ENCODE data around the gene PTPRD. TPM values are rescaled to one million over a fixed set of nuclear protein-coding genes. Genes with fewer than 3 reads are reported as not detected.

PTPRD gene
- total RNA-seq, 1 experiment from 2014 or later = 69.6 TPM

- TF ChIP-seq NFYB (CRISPR knock-in tag; conservative IDR thresholded peaks at IDR 0.05; ENCODE audit: low read depth) = no peak
- TF ChIP-seq ERG (CRISPR knock-in tag; IDR thresholded peaks at IDR 0.05) = no peak
- TF ChIP-seq TEAD1 (CRISPR knock-in tag; IDR thresholded peaks at IDR 0.05) = no peak
- no peak for TF ChIP-seq RELA (CRISPR knock-in tag; IDR thresholded peaks at IDR 0.05; ENCODE audit: borderline replicate concordance)
- TF ChIP-seq TEAD4 (CRISPR knock-in tag; IDR thresholded peaks at IDR 0.05) = no peak
- TF ChIP-seq MXD4 (CRISPR knock-in tag; IDR thresholded peaks at IDR 0.05; ENCODE audit: borderline replicate concordance) = no peak
- no peak for TF ChIP-seq SMAD4 (CRISPR knock-in tag; IDR thresholded peaks at IDR 0.05)
- no peak for TF ChIP-seq ZNF263 (CRISPR knock-in tag; IDR thresholded peaks at IDR 0.05; ENCODE audit: low read depth)
- TF ChIP-seq, protein P1, sequence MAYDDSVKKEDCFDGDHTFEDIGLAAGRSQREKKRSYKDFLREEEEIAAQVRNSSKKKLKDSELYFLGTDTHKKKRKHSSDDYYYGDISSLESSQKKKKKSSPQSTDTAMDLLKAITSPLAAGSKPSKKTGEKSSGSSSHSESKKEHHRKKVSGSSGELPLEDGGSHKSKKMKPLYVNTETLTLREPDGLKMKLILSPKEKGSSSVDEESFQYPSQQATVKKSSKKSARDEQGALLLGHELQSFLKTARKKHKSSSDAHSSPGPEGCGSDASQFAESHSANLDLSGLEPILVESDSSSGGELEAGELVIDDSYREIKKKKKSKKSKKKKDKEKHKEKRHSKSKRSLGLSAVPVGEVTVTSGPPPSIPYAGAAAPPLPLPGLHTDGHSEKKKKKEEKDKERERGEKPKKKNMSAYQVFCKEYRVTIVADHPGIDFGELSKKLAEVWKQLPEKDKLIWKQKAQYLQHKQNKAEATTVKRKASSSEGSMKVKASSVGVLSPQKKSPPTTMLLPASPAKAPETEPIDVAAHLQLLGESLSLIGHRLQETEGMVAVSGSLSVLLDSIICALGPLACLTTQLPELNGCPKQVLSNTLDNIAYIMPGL (CRISPR knock-in tag; IDR thresholded peaks at IDR 0.05) = no peak
- no peak for TF ChIP-seq ZNF423 (CRISPR knock-in tag; IDR thresholded peaks at IDR 0.05)
- no peak for TF ChIP-seq EMX1 (CRISPR knock-in tag; IDR thresholded peaks at IDR 0.05)
- no peak for TF ChIP-seq FOXP4 (CRISPR knock-in tag; IDR thresholded peaks at IDR 0.05)
- TF ChIP-seq, protein P2, sequence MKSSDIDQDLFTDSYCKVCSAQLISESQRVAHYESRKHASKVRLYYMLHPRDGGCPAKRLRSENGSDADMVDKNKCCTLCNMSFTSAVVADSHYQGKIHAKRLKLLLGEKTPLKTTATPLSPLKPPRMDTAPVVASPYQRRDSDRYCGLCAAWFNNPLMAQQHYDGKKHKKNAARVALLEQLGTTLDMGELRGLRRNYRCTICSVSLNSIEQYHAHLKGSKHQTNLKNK (CRISPR knock-in tag; IDR thresholded peaks at IDR 0.05) = no peak
- TF ChIP-seq, protein P3, sequence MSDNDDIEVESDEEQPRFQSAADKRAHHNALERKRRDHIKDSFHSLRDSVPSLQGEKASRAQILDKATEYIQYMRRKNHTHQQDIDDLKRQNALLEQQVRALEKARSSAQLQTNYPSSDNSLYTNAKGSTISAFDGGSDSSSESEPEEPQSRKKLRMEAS (CRISPR knock-in tag; IDR thresholded peaks at IDR 0.05) = no peak
- no peak for TF ChIP-seq GRHL2 (CRISPR knock-in tag; IDR thresholded peaks at IDR 0.05; ENCODE audit: insufficient replicate concordance, severe bottlenecking)
- ChIA-PET POLR2A (no interaction called here), CTCF (no interaction called here)
- H3K27ac Mint-ChIP-seq = no peak overlapping the region
- ATAC-seq (no peak), DNase-seq (ENCODE audit: low spot score) (no peak)
- H3K27me3 Mint-ChIP-seq (ENCODE audit: low read depth) = no peaks in the 10 kb centered on the region
- H3K36me3 Mint-ChIP-seq = no peaks in the 10 kb centered on the region
- H3K9me3 Mint-ChIP-seq = 0 out of 2 replicates have a peak, but pooled peaks cover under 1% of the 10 kb centered on the region
- peaks cover 10% of the 10 kb centered on the region for H3K4me1 Mint-ChIP-seq
- no peak overlapping the region for H3K4me3 Mint-ChIP-seq
These were observed 1438.4 kb downstream of the PTPRD start for GRCh38 chr9:9174358-9174757.

DNA sequence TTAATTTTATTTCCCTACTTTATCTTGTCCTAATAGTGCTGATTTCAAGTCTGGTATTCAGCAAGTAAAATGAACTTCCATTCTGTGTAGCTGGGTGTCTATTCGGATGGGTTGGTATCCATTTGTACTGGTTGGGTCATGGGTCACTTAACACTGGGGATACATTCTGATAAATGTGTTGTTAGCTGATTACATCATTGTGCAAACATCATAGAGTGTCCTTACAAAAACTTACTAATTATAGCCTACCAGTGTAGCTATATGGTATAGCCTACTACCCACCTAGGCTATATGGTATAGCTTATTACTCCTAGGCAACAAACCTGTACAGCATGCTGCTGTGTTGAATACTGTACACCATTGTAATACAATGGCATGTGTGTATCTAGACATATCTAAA is 1439.5 kb downstream of the PTPRD start:
- Mint-ChIP-seq H3K36me3 (no peaks in the 10 kb centered on the region), H3K27ac (no peak overlapping the region)
- POLR2A ChIA-PET = no interaction called here
- TF ChIP-seq PRDM15 (CRISPR knock-in tag; IDR thresholded peaks at IDR 0.05) = no peak
- TF ChIP-seq NFE2L1 (CRISPR knock-in tag; IDR thresholded peaks at IDR 0.05) = no peak
- no peak for TF ChIP-seq ATF3 (CRISPR knock-in tag; conservative IDR thresholded peaks at IDR 0.05)
- no peak for TF ChIP-seq ZNF263 (CRISPR knock-in tag; IDR thresholded peaks at IDR 0.05; ENCODE audit: low read depth)
- TF ChIP-seq, protein P2 (CRISPR knock-in tag; IDR thresholded peaks at IDR 0.05) = no peak
- no peak for TF ChIP-seq CDX4 (CRISPR knock-in tag; IDR thresholded peaks at IDR 0.05; ENCODE audit: borderline replicate concordance)
- TF ChIP-seq SOX15 (CRISPR knock-in tag; IDR thresholded peaks at IDR 0.05) = no peak
- TF ChIP-seq, protein P1 (CRISPR knock-in tag; IDR thresholded peaks at IDR 0.05) = no peak
- TF ChIP-seq ZNF232 (CRISPR knock-in tag; IDR thresholded peaks at IDR 0.05) = no peak
- no peak for TF ChIP-seq ZNF138 (CRISPR knock-in tag; conservative IDR thresholded peaks at IDR 0.05)
- no peak for TF ChIP-seq CREM (CRISPR knock-in tag; IDR thresholded peaks at IDR 0.05)

More for the DNA sequence above, 1439.5 kb downstream of the PTPRD start:
- no peaks in the 10 kb centered on the region for H3K27me3 Mint-ChIP-seq (ENCODE audit: low read depth)
- CTCF ChIA-PET = no interaction called here
- no peak for DNase-seq (ENCODE audit: low spot score)
- ATAC-seq = no peak
- no peak overlapping the region for H3K4me3 Mint-ChIP-seq
- H3K9me3 Mint-ChIP-seq = no peaks in the 10 kb centered on the region
- H3K4me1 Mint-ChIP-seq = 0 out of 2 replicates have a peak, but pooled peaks cover 1% of the 10 kb centered on the region
